Subcutaneous adipose tissue (tissue), 4 donors: ENCODE data around the gene HCLS1. TPM values are rescaled to one million over a fixed set of nuclear protein-coding genes. Genes with fewer than 3 reads are reported as not detected.

ENCODE experiments used
- CTCF ChIP-seq: fragments of 450-650 bp; IDR thresholded peaks from one replicate; pipeline ENCODE4 v1.5.1; 2016; ENCODE audit warnings: low read depth, mild to moderate bottlenecking, control low read depth, antibody characterized with exemption, moderate library complexity
- total RNA-seq, 4 donors: library from RNA; depleted of rRNA; stranded (reverse); fragments of >200 nt; gene quantifications; one replicate each; pipeline ENCODE4 v1.1.0, GENCODE V29; 2016

HCLS1 gene
- total RNA-seq, 4 donors from 2014 or later = 84.6 to 211 (median 129) TPM

DNA sequence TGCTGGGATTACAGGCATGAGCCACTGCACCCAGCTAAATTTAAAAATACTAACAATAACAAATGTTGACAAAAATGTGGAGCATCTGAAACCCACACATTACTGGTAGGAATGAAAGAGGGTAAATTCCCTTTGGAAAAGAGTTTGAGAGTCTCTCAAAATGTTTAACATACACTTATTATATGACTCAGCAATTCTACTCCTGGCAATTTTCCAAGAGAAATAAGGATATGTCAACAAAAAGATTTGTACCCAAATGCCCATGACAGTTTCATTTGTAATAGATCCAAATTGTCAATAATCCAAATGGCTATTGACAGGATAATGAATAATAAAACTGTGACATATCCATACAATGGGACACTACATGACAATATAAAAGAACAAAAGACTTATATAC is 9.0 kb downstream of the HCLS1 start:
- no peak for TF ChIP-seq CTCF

DNA sequence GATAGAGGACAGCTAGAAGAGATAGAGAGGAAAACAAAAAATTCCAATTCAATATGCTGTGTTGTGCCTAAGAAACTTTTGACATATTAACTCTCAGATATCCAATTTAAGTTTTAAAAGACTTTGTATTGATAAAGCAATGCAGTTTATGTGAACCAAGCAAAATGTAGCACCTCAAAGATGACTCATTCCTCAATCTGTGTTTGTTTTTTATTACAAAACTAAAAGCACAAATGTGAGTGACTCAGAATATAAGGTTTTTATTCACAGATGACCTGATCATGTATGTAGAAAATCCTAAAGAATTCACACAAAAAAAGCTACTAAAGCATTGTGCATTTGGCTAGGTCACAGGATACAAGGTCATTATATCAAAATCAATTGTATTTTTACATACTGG is 11.1 kb downstream of the HCLS1 start:
- TF ChIP-seq CTCF = no peak

GRCh38 chr3:121648219-121648958 is 12.3 kb downstream of the HCLS1 start:
- TF ChIP-seq CTCF = no peak

DNA sequence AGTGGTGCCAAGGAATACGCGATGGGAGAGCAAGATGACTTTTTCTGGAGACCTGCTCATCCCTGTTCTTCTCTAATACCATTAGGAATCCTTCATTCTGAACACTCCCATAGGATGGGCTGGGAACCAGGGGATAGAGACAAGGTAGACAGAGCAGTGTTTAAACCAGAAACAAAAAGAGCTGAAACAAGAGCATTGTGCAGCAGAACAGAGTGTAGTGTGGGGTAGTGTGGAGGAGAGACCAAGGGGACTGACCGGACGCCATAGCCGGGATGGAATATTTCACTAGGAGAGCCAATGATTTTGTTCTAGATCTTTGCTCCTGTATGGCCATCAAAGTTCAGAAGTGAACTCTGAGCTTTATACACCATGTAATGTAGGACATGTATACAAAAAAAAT is 15.6 kb downstream of the HCLS1 start:
- TF ChIP-seq CTCF = no peak

- no peak for TF ChIP-seq CTCF
These were observed 17.9 kb downstream of the HCLS1 start for GRCh38 chr3:121642601-121643314.

DNA sequence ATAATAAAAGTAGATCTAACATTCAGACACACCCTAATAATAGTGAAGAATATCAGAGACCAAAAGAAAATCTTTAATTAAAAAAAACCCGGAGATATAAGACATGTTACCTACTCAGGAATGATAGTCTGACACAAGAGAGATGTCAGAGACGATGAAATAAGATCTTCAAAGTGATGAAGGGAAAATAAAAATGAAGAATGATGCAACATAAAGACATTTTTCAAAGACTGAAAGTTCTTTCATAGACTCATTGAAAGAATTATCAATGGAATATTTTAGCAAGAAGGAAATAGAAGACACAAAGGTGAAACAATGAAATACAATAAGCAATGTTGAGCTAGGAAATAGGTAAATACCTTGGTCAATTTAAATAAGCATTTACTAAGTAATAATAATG is 19.6 kb downstream of the HCLS1 start:
- TF ChIP-seq CTCF = no peak

GRCh38 chr3:121637922-121638321 is 22.8 kb downstream of the HCLS1 start:
- no peak for TF ChIP-seq CTCF
